Stomach smooth muscle (tissue), 2 donors: ENCODE results near the gene ENTPD8.

Experiments used
- H3K27ac ChIP-seq: one replicate; pipeline ENCODE4 v1.7.0; 2013; ENCODE audit warnings: mild to moderate bottlenecking, low read length, inconsistent platforms
- H3K27me3 ChIP-seq, 2 donors: one replicate each; pipeline ENCODE4 v1.7.0; 2013; ENCODE audit warnings: low read length in 2 of 2; ENCODE audit not compliant: insufficient read depth in 2 of 2, control insufficient read depth in 1 of 2
- H3K36me3 ChIP-seq, 2 donors: one replicate each; pipeline ENCODE4 v1.7.0; 2013; ENCODE audit warnings: low read length in 2 of 2; ENCODE audit not compliant: control insufficient read depth in 2 of 2, insufficient read depth in 2 of 2
- H3K4me1 ChIP-seq: one replicate; pipeline ENCODE4 v1.7.0; 2013; ENCODE audit warnings: low read length; ENCODE audit not compliant: control insufficient read depth, insufficient read depth
- H3K4me3 ChIP-seq, 2 donors: one replicate each; pipeline ENCODE4 v1.7.0; 2013; ENCODE audit warnings: low read length in 2 of 2
- H3K9ac ChIP-seq, 2 donors: one replicate each; pipeline ENCODE4 v1.7.0; 2013; ENCODE audit warnings: low read length in 2 of 2, mild to moderate bottlenecking in 1 of 2
- H3K9me3 ChIP-seq, 2 donors: one replicate each; pipeline ENCODE4 v1.7.0; 2013; ENCODE audit warnings: low read length in 2 of 2; ENCODE audit not compliant: control insufficient read depth in 2 of 2
- donor health status: healthy.
- donor health status: Pancreatic carcinoma.

The ENTPD8 gene

DNA sequence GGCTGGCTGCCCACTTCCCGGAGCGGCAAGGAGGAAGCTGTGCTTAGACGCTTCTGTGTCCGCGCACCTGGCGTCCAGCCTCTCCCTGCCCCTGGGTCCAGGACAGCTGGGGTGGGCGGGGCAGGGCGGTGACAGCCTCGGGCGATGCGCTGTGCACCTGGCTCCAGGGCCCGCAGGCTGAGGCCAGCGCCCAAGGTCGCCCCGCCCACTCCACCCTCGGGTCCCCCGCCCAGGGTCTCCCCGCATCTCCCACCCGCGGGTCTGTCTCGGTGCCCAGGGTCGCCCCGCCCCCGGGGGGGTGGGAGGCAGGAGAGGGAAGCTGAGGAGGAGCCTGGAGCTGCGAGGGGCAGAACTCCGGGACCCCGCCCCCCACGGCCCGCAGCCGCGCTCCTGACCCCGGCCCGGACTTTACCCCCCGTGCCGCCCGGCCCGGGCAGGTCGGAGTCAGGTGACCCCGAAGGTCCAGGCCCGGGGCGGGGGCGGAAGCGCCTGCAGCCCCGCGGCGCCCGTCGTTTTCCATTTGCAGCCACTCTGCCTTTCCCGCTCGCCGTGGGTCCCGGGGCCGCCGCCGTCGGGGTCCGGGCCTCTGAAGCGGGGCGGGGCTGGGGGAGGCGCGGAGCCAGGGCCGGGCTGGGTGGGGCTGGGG is at the start of gene ENTPD8:
Gene ENTPD8 (minus strand): TSS at position 69 of the 646 bp plus-strand sequence. CDS start 3,072 bp downstream, outside the sequence.
- peaks cover 16 to 28% of the 10 kb centered on the region in 2 donors for H3K27me3 ChIP-seq
- no peak within 1 kb of the TSS for H3K27ac ChIP-seq
- H3K4me1 ChIP-seq = no peaks in the 10 kb centered on the region
- no peak within 1 kb of the TSS for H3K9ac ChIP-seq
- peak within 1 kb of the TSS in 1 of 2 donors; percentile 52 for H3K4me3 ChIP-seq
- H3K36me3 ChIP-seq = no peaks in the 10 kb centered on the region
- H3K9me3 ChIP-seq = peaks cover 0 to 2% of the 10 kb centered on the region in 2 donors

DNA sequence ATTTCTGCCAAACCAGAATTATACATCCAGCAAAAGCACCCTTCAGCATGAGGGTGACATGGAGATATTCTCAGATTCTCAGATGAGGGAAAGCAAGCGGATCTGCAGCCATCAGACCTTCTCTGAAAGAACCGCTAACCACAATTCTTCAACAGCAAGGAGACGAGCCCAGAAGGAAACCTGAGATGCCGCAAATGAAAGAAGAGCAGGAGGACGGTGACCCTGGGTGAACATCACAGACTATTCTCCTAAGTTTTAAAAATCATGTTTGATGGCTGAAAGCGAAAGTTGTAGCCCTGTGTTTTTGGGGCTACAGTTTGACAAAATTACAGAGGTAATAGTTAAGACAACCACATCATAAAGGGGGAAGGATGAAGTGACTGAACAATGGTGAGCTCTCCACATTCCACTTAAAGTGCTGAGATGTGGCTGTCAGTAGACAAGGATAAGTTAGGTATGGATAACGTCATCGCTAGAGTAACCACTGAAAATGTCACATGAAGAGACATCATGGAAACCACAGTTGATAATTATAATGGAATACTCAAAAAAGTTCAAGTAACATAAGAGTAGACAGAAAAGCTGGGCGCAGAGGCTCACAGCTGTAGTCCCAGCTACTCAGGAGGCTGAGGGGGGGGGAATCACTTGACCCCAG is 49.5 kb upstream of the ENTPD8 start:
- Histone ChIP-seq H3K27me3 (no peaks in the 10 kb centered on the region), H3K9me3 (no peaks in the 10 kb centered on the region), H3K36me3 (peaks cover 0 to 5% of the 10 kb centered on the region in 2 donors), H3K4me1 (no peaks in the 10 kb centered on the region), H3K9ac (no peak overlapping the region), H3K4me3 (no peak overlapping the region), H3K27ac (no peak overlapping the region)

- H3K36me3 ChIP-seq = peaks cover 0 to 5% of the 10 kb centered on the region in 2 donors
- H3K9ac ChIP-seq = no peak overlapping the region
- H3K4me3 ChIP-seq = no peak overlapping the region
- H3K27me3 ChIP-seq = no peaks in the 10 kb centered on the region
- no peaks in the 10 kb centered on the region for H3K4me1 ChIP-seq
- H3K27ac ChIP-seq = no peak overlapping the region
- H3K9me3 ChIP-seq = no peaks in the 10 kb centered on the region
Measured at GRCh38 chr9:137488906-137489305, 47.7 kb upstream of the ENTPD8 start.

DNA sequence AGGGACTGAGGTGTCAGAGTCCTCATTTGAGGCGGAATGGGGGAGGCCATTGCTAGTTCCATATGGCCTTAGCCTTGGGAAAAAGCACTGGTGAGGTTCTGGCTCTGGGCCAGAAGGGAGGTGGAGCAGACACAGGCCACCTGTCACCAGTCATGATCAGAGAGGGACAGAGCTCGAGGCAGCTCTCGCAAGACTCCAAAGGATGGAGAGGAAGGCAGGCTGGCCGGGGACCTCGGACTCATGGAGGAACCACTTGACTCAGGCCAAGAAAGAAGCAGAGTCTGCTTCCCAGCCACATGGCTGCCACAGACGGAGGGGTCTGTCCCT is 47.1 kb upstream of the ENTPD8 start:
- peaks cover 0 to 5% of the 10 kb centered on the region in 2 donors for H3K36me3 ChIP-seq
- no peaks in the 10 kb centered on the region for H3K27me3 ChIP-seq
- no peak overlapping the region for H3K9ac ChIP-seq
- no peaks in the 10 kb centered on the region for H3K4me1 ChIP-seq
- no peak overlapping the region for H3K27ac ChIP-seq
- H3K9me3 ChIP-seq = no peaks in the 10 kb centered on the region
- H3K4me3 ChIP-seq = no peak overlapping the region

DNA sequence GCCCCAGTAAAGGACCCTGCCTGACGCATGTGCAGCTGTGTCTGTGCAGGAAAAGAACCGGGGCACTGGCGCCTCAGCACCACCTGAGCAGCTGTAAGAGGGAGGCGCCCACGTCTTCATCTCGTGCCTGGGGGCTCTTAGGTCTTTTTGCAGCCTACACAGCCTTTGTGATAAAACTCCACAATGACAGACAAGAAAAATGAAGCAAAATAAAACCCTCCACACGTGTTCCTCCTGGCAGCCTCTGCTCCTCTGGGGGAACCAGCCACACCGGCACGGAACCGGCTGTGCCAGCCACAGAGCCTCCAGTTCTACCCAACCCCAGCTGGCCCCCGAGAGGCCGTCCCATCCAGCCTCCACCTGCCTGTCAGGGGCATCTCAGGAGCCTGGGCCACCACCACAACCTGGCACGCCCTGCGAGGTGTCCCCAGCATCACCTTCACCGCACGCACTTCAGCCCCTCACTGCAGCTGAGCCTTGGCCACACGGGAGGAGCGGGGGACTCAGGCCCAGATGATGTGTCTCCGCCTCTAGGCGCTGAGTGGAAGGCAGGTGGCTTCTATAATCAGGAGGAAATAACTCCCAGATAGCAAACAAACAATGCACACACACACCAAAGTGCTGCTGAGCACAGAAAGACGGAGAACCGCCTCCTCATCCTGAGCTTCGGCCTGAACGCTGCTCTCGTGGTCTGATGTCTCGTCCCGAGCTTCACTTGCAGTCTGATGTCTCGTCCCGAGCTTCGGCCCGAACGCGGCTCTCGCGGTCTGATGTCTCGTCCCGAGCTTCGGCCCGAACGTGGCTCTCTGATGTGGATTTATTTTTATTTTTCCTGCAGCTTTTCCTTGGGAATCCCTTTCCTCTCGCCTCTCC is 46.5 kb upstream of the ENTPD8 start:
- H3K36me3 ChIP-seq = peaks cover 0 to 5% of the 10 kb centered on the region in 2 donors
- no peaks in the 10 kb centered on the region for H3K4me1 ChIP-seq
- no peaks in the 10 kb centered on the region for H3K9me3 ChIP-seq
- no peak overlapping the region for H3K27ac ChIP-seq
- no peak overlapping the region for H3K4me3 ChIP-seq
- H3K27me3 ChIP-seq = no peaks in the 10 kb centered on the region
- no peak overlapping the region for H3K9ac ChIP-seq

- Histone ChIP-seq H3K27me3 (no peaks in the 10 kb centered on the region), H3K4me1 (peaks cover 7% of the 10 kb centered on the region), H3K4me3 (no peak overlapping the region), H3K9me3 (no peaks in the 10 kb centered on the region), H3K36me3 (peaks cover 0 to 5% of the 10 kb centered on the region in 2 donors), H3K9ac (no peak overlapping the region), H3K27ac (no peak overlapping the region)
Measured at GRCh38 chr9:137486545-137487453, 45.6 kb upstream of the ENTPD8 start.

DNA sequence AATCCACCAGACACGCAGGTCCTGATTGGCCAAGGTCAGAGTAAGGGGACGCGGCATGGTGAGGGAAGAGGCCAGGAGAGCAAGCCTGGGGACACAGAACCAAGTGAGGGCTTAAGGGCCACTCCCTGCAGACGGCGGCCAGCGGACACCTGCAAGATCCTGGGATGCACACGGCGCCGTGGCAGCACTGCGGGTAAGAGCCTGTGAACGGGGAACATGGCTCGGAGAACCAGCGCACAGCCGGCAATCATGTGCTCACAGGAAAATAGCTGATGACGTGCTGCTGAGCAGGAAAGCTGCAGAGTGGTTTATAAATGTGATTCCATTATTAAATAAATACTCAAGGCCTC is 45.0 kb upstream of the ENTPD8 start:
- H3K9ac ChIP-seq = no peak overlapping the region
- H3K4me1 ChIP-seq = peaks cover 8% of the 10 kb centered on the region
- H3K27me3 ChIP-seq = no peaks in the 10 kb centered on the region
- H3K9me3 ChIP-seq = no peaks in the 10 kb centered on the region
- no peak overlapping the region for H3K4me3 ChIP-seq
- H3K27ac ChIP-seq = no peak overlapping the region
- peaks cover 0 to 3% of the 10 kb centered on the region in 2 donors for H3K36me3 ChIP-seq

DNA sequence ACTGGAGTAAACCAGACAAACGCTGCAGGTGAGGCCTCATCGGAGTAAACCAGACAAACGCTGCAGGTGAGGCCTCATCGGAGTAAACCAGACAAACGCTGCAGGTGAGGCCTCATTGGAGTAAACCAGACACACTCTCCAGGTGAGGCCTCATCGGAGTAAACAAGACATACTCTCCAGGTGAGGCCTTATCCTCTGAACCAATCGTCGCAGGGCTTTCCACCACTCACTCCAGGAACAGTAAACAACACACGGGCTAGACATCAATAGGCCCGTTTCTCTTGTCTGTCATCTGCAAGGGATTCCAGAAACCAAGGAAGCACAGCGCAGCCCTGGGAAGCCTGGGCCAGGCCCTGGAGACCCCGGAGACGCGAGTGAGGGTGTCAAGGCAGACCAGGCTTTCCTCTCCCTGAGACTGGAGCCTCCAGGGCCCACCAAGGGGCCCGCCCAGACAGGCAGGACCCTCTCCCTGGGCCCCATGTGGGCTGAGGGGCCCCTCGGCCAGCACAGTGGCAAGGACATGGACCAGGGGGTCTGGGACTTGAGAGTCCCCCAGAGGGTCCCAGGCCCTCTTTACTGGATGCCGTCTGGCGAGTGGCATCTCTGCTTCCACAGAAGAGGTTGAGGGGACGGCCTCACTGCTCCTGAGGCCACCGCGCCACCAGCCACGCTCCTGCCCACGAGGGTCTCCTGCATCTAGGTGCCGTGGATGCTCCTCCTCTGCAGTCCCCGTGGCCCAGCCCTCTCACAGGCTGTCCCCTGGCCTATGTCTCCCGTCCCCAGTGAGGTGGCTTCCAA is 44.4 kb upstream of the ENTPD8 start:
- H3K27me3 ChIP-seq = no peaks in the 10 kb centered on the region
- no peak overlapping the region for H3K4me3 ChIP-seq
- H3K36me3 ChIP-seq = peaks cover 0 to 3% of the 10 kb centered on the region in 2 donors
- no peak overlapping the region for H3K9ac ChIP-seq
- no peak overlapping the region for H3K27ac ChIP-seq
- H3K9me3 ChIP-seq = no peaks in the 10 kb centered on the region
- peaks cover 8% of the 10 kb centered on the region for H3K4me1 ChIP-seq

DNA sequence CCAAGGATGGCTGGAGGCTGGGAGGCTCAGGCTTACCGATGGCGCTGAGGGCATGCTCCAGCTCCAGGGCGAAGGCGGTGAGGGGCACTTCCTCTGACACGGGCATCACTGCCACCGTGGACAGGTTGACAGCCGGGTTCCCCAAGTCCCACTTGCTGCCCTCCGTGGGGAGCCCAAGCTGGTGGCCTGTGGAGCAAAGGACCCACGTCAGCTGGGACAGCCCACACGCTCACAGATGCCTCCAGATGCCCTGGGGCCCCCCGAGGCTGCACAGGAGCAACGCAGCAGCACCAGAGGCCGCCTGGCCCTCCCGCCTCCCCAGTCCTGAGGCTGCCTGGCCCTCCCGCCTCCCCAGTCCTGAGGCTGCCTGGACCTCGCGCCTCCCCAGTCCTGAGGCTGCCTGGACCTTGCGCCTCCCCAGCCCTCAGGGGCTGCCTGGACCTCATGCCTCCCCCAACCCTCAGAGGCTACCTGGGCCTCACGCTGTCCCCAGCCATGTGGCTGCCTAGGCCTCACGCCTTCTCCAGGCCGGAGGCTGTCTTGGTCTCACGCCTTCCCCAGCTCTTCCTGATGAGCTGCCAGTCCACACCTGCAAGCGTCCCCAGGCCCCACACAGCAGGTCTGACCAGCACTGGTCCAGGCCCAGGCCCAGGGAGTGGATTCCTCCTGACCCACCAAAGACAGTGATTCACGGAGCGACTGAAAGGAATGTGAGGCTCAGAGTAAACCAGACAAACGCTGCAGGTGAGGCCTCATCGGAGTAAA is 43.6 kb upstream of the ENTPD8 start:
- Histone ChIP-seq H3K9me3 (no peaks in the 10 kb centered on the region), H3K27ac (no peak overlapping the region), H3K9ac (no peak overlapping the region), H3K36me3 (peaks cover 0 to 3% of the 10 kb centered on the region in 2 donors), H3K4me3 (no peak overlapping the region), H3K27me3 (no peaks in the 10 kb centered on the region), H3K4me1 (peaks cover 8% of the 10 kb centered on the region)
